Mesenchymal stem cell (in vitro differentiated cells and primary cell): ENCODE data around the gene RESF1.

ENCODE experiments used
- DNase-seq: peaks from one replicate; pipeline ENCODE4 v3.0.0-alpha.2; 2013
- H2AFZ ChIP-seq: one replicate; pipeline ENCODE4 v1.6.1; 2013; ENCODE audit warnings: low read depth, mild to moderate bottlenecking, control low read depth, inconsistent platforms, low read length, moderate library complexity
- H2AK5ac ChIP-seq: 2 replicates; pipeline ENCODE4 v1.6.1; 2013; ENCODE audit warnings: low read length, moderate library complexity, mild to moderate bottlenecking, inconsistent platforms; ENCODE audit not compliant: severe bottlenecking
- H2BK120ac ChIP-seq: one replicate; pipeline ENCODE4 v1.6.1; 2013; ENCODE audit warnings: low read depth, mild to moderate bottlenecking, inconsistent platforms, low read length, moderate library complexity
- H2BK12ac ChIP-seq, 2 experiments: one replicate each; pipeline ENCODE4 v1.6.1; 2013; ENCODE audit warnings: inconsistent platforms in 2 of 2, low read length in 2 of 2, mild to moderate bottlenecking in 2 of 2, moderate library complexity in 2 of 2, control low read depth in 1 of 2
- H2BK15ac ChIP-seq: one replicate; pipeline ENCODE4 v1.6.1; 2013; ENCODE audit warnings: mild to moderate bottlenecking, low read depth, inconsistent platforms; ENCODE audit not compliant: poor library complexity, severe bottlenecking
- H2BK5ac ChIP-seq: 2 replicates; pipeline ENCODE4 v1.6.1; 2013; ENCODE audit warnings: low read depth, mild to moderate bottlenecking, low read length, control low read depth, inconsistent platforms; ENCODE audit not compliant: poor library complexity, severe bottlenecking
- H3K14ac ChIP-seq, 2 experiments: one replicate each; pipeline ENCODE4 v1.6.1; 2013; ENCODE audit warnings: inconsistent platforms in 2 of 2, low read length in 2 of 2, control low read depth in 1 of 2, mild to moderate bottlenecking in 1 of 2, moderate library complexity in 1 of 2
- H3K18ac ChIP-seq, 2 experiments: one replicate each; pipeline ENCODE4 v1.6.1; 2013; ENCODE audit warnings: inconsistent platforms in 2 of 2, low read length in 2 of 2, control low read depth in 1 of 2, low read depth in 1 of 2, mild to moderate bottlenecking in 1 of 2
- H3K23ac ChIP-seq, 2 experiments: one replicate each; pipeline ENCODE4 v1.6.1; 2013; ENCODE audit warnings: inconsistent platforms in 2 of 2, low read length in 2 of 2, mild to moderate bottlenecking in 2 of 2, moderate library complexity in 2 of 2, control low read depth in 1 of 2
- H3K27ac ChIP-seq: 2 replicates; pipeline ENCODE4 v1.5.1; 2013; ENCODE audit warnings: mild to moderate bottlenecking, moderate library complexity, low read length, control low read depth, inconsistent platforms; ENCODE audit not compliant: poor library complexity, severe bottlenecking
- H3K27me3 ChIP-seq, 2 experiments: 2 replicates each; pipeline versions ENCODE4 v1.6.1 to v1.7.0; 2013; ENCODE audit warnings: low read length in 2 of 2, mild to moderate bottlenecking in 2 of 2, moderate library complexity in 2 of 2, control low read depth in 1 of 2, inconsistent platforms in 1 of 2; ENCODE audit not compliant: control insufficient read depth in 1 of 2, insufficient read depth in 1 of 2
- H3K36me3 ChIP-seq, 2 experiments: 2 replicates each; pipeline versions ENCODE4 v1.6.1 to v1.7.0; 2013; ENCODE audit warnings: low read length in 2 of 2, control low read depth in 1 of 2, inconsistent platforms in 1 of 2, low read depth in 1 of 2, mild to moderate bottlenecking in 1 of 2; ENCODE audit not compliant: insufficient read depth in 2 of 2, control insufficient read depth in 1 of 2
- H3K4ac ChIP-seq, 2 experiments: one replicate each; pipeline ENCODE4 v1.6.1; 2013; ENCODE audit warnings: inconsistent platforms in 2 of 2, low read length in 2 of 2, mild to moderate bottlenecking in 2 of 2, moderate library complexity in 2 of 2, control low read depth in 1 of 2, low read depth in 1 of 2
- H3K4me1 ChIP-seq: 2 replicates; pipeline ENCODE4 v1.6.1; 2013; ENCODE audit warnings: low read depth, low read length, control low read depth; ENCODE audit not compliant: control insufficient read depth, insufficient read depth
- H3K4me2 ChIP-seq: 2 replicates; pipeline ENCODE4 v1.6.1; 2013; ENCODE audit warnings: low read length, mild to moderate bottlenecking, inconsistent platforms; ENCODE audit not compliant: poor library complexity, severe bottlenecking
- H3K4me3 ChIP-seq, 2 experiments: 2 replicates each; pipeline versions ENCODE4 v1.5.1 to v1.7.0; 2013; ENCODE audit warnings: low read length in 2 of 2, mild to moderate bottlenecking in 2 of 2, control low read depth in 1 of 2, low read depth in 1 of 2; ENCODE audit not compliant: insufficient read depth in 1 of 2
- H3K79me1 ChIP-seq: replicated peaks from 2 replicates; pipeline ENCODE4 v1.6.1; 2013; ENCODE audit warnings: mild to moderate bottlenecking, control low read depth, low read length, inconsistent platforms; ENCODE audit not compliant: poor library complexity, severe bottlenecking
- H3K9ac ChIP-seq: 2 replicates; pipeline ENCODE4 v1.7.0; 2013; ENCODE audit warnings: mild to moderate bottlenecking, low read length, moderate library complexity
- H3K9me3 ChIP-seq: 2 replicates; pipeline ENCODE4 v1.7.0; 2013; ENCODE audit warnings: mild to moderate bottlenecking, low read length; ENCODE audit not compliant: control insufficient read depth
- H4K8ac ChIP-seq: one replicate; pipeline ENCODE4 v1.6.1; 2013; ENCODE audit warnings: inconsistent platforms, mild to moderate bottlenecking, low read length, moderate library complexity
- H4K91ac ChIP-seq: one replicate; pipeline ENCODE4 v1.6.1; 2013; ENCODE audit warnings: mild to moderate bottlenecking, low read length, inconsistent platforms
- WGBS: methylation state at CpG from one replicate; pipeline ENCODE4 v1.1.7; 2013; ENCODE audit warnings: mixed read lengths; 5-methylcytosine and 5-hydroxymethylcytosine counted together

The RESF1 gene

GRCh38 chr12:31973818-31974217, 14.6 kb downstream of the RESF1 start:
- H3K4me2 ChIP-seq: no peak overlapping the region
- H3K27ac ChIP-seq: no peak overlapping the region
- H3K27me3 ChIP-seq: no peaks in the 10 kb centered on the region
- H3K23ac ChIP-seq: no peak overlapping the region
- H3K9ac ChIP-seq: no peak overlapping the region
- peaks cover 35% of the 10 kb centered on the region for H3K79me1 ChIP-seq
- peaks cover 12% of the 10 kb centered on the region for H3K9me3 ChIP-seq
- H4K8ac ChIP-seq: no peak overlapping the region
- no peak overlapping the region for H3K4ac ChIP-seq
- H3K18ac ChIP-seq: no peak overlapping the region
- WGBS: 99% methylated on average over 4 of the region's 5 CpGs
- no peak overlapping the region for H3K4me3 ChIP-seq
- H2BK15ac ChIP-seq: no peak overlapping the region
- no peak overlapping the region for H2BK12ac ChIP-seq
- no peak overlapping the region for H2AFZ ChIP-seq
- H4K91ac ChIP-seq: no peak overlapping the region
- H3K36me3 ChIP-seq: peaks cover 33 to 64% of the 10 kb centered on the region in 2 experiments
- H3K4me1 ChIP-seq: no peaks in the 10 kb centered on the region
- DNase-seq: no peak
- no peak overlapping the region for H2AK5ac ChIP-seq
- no peak overlapping the region for H2BK120ac ChIP-seq
- H3K14ac ChIP-seq: no peak overlapping the region
- no peak overlapping the region for H2BK5ac ChIP-seq

GRCh38 chr12:31974673-31975072, 15.5 kb downstream of the RESF1 start:
- Histone ChIP-seq H3K9ac (no peak overlapping the region), H3K9me3 (peaks cover 12% of the 10 kb centered on the region), H2BK12ac (no peak overlapping the region), H3K4ac (no peak overlapping the region), H3K14ac (no peak overlapping the region), H3K4me2 (no peak overlapping the region), H3K79me1 (peaks cover 32% of the 10 kb centered on the region), H2AFZ (no peak overlapping the region), H3K36me3 (peaks cover 33 to 62% of the 10 kb centered on the region in 2 experiments), H3K18ac (no peak overlapping the region), H2BK5ac (no peak overlapping the region), H3K23ac (no peak overlapping the region), H4K8ac (no peak overlapping the region), H2BK15ac (no peak overlapping the region), H4K91ac (no peak overlapping the region), H3K27me3 (no peaks in the 10 kb centered on the region), H2BK120ac (no peak overlapping the region), H3K27ac (no peak overlapping the region), H3K4me1 (no peaks in the 10 kb centered on the region), H3K4me3 (no peak overlapping the region), H2AK5ac (no peak overlapping the region)
- WGBS: 97% methylated on average over 5 of the region's 5 CpGs
- no peak for DNase-seq

GRCh38 chr12:31984806-31985591, 25.8 kb downstream of the RESF1 start:
- H3K4me3 ChIP-seq: no peak overlapping the region
- H3K18ac ChIP-seq: no peak overlapping the region
- peaks cover 5 to 45% of the 10 kb centered on the region in 2 experiments for H3K36me3 ChIP-seq
- no peak overlapping the region for H2AK5ac ChIP-seq
- H2BK120ac ChIP-seq: no peak overlapping the region
- no peaks in the 10 kb centered on the region for H3K27me3 ChIP-seq
- H3K4ac ChIP-seq: no peak overlapping the region
- H3K9ac ChIP-seq: no peak overlapping the region
- no peak overlapping the region for H2BK15ac ChIP-seq
- DNase-seq: no peak
- no peak overlapping the region for H4K91ac ChIP-seq
- no peak overlapping the region for H4K8ac ChIP-seq
- no peak overlapping the region for H3K4me2 ChIP-seq
- peaks cover 9% of the 10 kb centered on the region for H3K9me3 ChIP-seq
- H3K4me1 ChIP-seq: no peaks in the 10 kb centered on the region
- H2BK12ac ChIP-seq: no peak overlapping the region
- H3K23ac ChIP-seq: no peak overlapping the region
- H2AFZ ChIP-seq: no peak overlapping the region
- peaks cover 9% of the 10 kb centered on the region for H3K79me1 ChIP-seq
- no peak overlapping the region for H3K14ac ChIP-seq
- WGBS: 96% methylated on average over 9 of the region's 13 CpGs
- no peak overlapping the region for H3K27ac ChIP-seq
- no peak overlapping the region for H2BK5ac ChIP-seq

- Histone ChIP-seq H2AFZ (no peak overlapping the region), H3K23ac (no peak overlapping the region), H4K91ac (no peak overlapping the region), H3K9ac (no peak overlapping the region), H2BK120ac (no peak overlapping the region), H3K4me3 (no peak overlapping the region), H3K9me3 (peaks cover 8% of the 10 kb centered on the region), H3K36me3 (peaks cover 10 to 45% of the 10 kb centered on the region in 2 experiments), H2BK12ac (no peak overlapping the region), H2AK5ac (no peak overlapping the region), H3K79me1 (peaks cover 10% of the 10 kb centered on the region), H2BK15ac (no peak overlapping the region), H3K27ac (no peak overlapping the region), H3K4me1 (peaks cover 3% of the 10 kb centered on the region), H2BK5ac (no peak overlapping the region), H3K27me3 (no peaks in the 10 kb centered on the region), H3K4me2 (no peak overlapping the region), H3K18ac (no peak overlapping the region), H4K8ac (no peak overlapping the region), H3K4ac (no peak overlapping the region), H3K14ac (no peak overlapping the region)
- DNase-seq: no peak
- 87% methylated on average over 4 of the region's 4 CpGs for WGBS
These were observed 26.6 kb downstream of the RESF1 start for GRCh38 chr12:31985832-31986231.
